Articular chondrocyte of knee joint (primary cell): ENCODE results near the gene LAMA3. TPM values are rescaled to one million over a fixed set of nuclear protein-coding genes. Genes with fewer than 3 reads are reported as not detected.

Experiments used
- total RNA-seq: library from RNA; depleted of rRNA; stranded (reverse); fragments of >200 nt; gene quantifications from 2 replicates; pipeline ENCODE4 v1.2.3, GENCODE V29; 2012

Gene LAMA3
- total RNA-seq: 3.9 and 7.1 TPM in 2 replicates

GRCh38 chr18:23689031-23689615 lies at the start of gene LAMA3:
Gene LAMA3 (plus strand): TSS chr18:23689453. CDS start chr18:23689684, 231 bp downstream.

GRCh38 chr18:23662309-23663263 lies 26.7 kb upstream of the LAMA3 start, which contains the start of gene ANKRD29:
Gene ANKRD29 (minus strand): TSS chr18:23662911. CDS start chr18:23662730, 181 bp downstream.

Other genes starting within 250 kb of the LAMA3 start
- 137 and 151 TPM in 2 replicates for gene RIOK3, start 236.2 kb upstream of the LAMA3 start, total RNA-seq
- gene RMC1, start 185.9 kb upstream of the LAMA3 start, total RNA-seq: 19.0 and 20.3 TPM in 2 replicates
- 83.2 and 142 TPM in 2 replicates for gene NPC1, start 102.9 kb upstream of the LAMA3 start, total RNA-seq
- gene ANKRD29, start 26.5 kb upstream of the LAMA3 start, total RNA-seq: 4.1 and 9.5 TPM in 2 replicates